Dermis blood vessel endothelial cell (primary cell): ENCODE results near the gene CCNB1IP1. TPM values are rescaled to one million over a fixed set of nuclear protein-coding genes. Genes with fewer than 3 reads are reported as not detected.

Experiments
- total RNA-seq: library from RNA; depleted of rRNA; stranded (reverse); fragments of >200 nt; gene quantifications from 2 replicates; pipeline ENCODE4 v1.2.3, GENCODE V29; 2014

The CCNB1IP1 gene
- total RNA-seq, 1 donor from 2014 or later: 33.0 TPM

Other genes with a start within 250 kb of the CCNB1IP1 start
- gene OR4K17, start 222.5 kb downstream of the CCNB1IP1 start, total RNA-seq: not detected in 2 replicates
- not detected in 2 replicates for gene OR4N5, start 194.5 kb downstream of the CCNB1IP1 start, total RNA-seq
- gene OR11G2, start 142.4 kb downstream of the CCNB1IP1 start, total RNA-seq: not detected in 2 replicates
- not detected in 2 replicates for gene OR11H6, start 109.6 kb downstream of the CCNB1IP1 start, total RNA-seq
- gene OR11H7, start 104.3 kb downstream of the CCNB1IP1 start, total RNA-seq: not detected in 2 replicates
- not detected in 2 replicates for gene OR11H4, start 94.0 kb downstream of the CCNB1IP1 start, total RNA-seq
- gene TTC5, start 27.3 kb downstream of the CCNB1IP1 start, total RNA-seq: 30.5 and 31.8 TPM in 2 replicates
- 7.1 and 9.0 TPM in 2 replicates for gene PARP2, start 10.4 kb upstream of the CCNB1IP1 start, total RNA-seq
- 36.2 and 56.0 TPM in 2 replicates for gene TEP1, start 80.2 kb upstream of the CCNB1IP1 start, total RNA-seq
- gene KLHL33, start 102.9 kb upstream of the CCNB1IP1 start, total RNA-seq: 0.09 and 0.17 TPM in 2 replicates
- 30.7 and 86.3 TPM in 2 replicates for gene OSGEP, start 121.5 kb upstream of the CCNB1IP1 start, total RNA-seq
- 63.1 and 83.3 TPM in 2 replicates for gene APEX1, start 121.9 kb upstream of the CCNB1IP1 start, total RNA-seq
- gene PIP4P1, start 128.2 kb upstream of the CCNB1IP1 start, total RNA-seq: 16.9 and 26.9 TPM in 2 replicates
- 214 and 230 TPM in 2 replicates for gene PNP, start 136.1 kb upstream of the CCNB1IP1 start, total RNA-seq
- 0.34 TPM in 1 of 2 replicates, not detected in the other for gene RNASE10, start 172.3 kb upstream of the CCNB1IP1 start, total RNA-seq
- not detected in 2 replicates for gene RNASE9, start 227.8 kb upstream of the CCNB1IP1 start, total RNA-seq